Retinal pigment epithelial cell (primary cell): Measurements from ENCODE around the gene TRDMT1.

Experiments
- DNase-seq: peaks from one replicate; pipeline ENCODE4 v3.0.0-alpha.2; 2010; ENCODE audit warnings: low read depth
- H3K4me3 ChIP-seq: 2 replicates; pipeline ENCODE4 v1.5.1; 2011; ENCODE audit warnings: mild to moderate bottlenecking, low read length, control low read depth, moderate library complexity
- CTCF ChIP-seq: conservative IDR thresholded peaks from 2 replicates; pipeline ENCODE4 v1.5.1; 2011; ENCODE audit warnings: low read depth, low read length, control low read depth, inconsistent platforms

Gene TRDMT1

GRCh38 chr10:17200912-17201793, at the start of gene TRDMT1:
TRDMT1 (minus strand) TSS chr10:17201672; CDS start chr10:17201634, 38 bp downstream.
- DNase-seq: no peak
- no peak for TF ChIP-seq CTCF
- peak within 1 kb of the TSS; percentile 57 for H3K4me3 ChIP-seq

- H3K4me3 ChIP-seq: no peak overlapping the region
- no peak for DNase-seq
- TF ChIP-seq CTCF: no peak
These were observed 49.3 kb upstream of the TRDMT1 start for GRCh38 chr10:17250736-17251135.

- TF ChIP-seq CTCF: peak; percentile 66
These were observed 48.3 kb upstream of the TRDMT1 start for GRCh38 chr10:17249820-17250219.

GRCh38 chr10:17248964-17249363, 47.5 kb upstream of the TRDMT1 start:
- no peak for DNase-seq
- TF ChIP-seq CTCF: no peak
- no peak overlapping the region for H3K4me3 ChIP-seq

More at GRCh38 chr10:17249820-17250219, 48.3 kb upstream of the TRDMT1 start:
- no peak for DNase-seq
- H3K4me3 ChIP-seq: no peak overlapping the region

GRCh38 chr10:17247210-17247609, 45.7 kb upstream of the TRDMT1 start:
- H3K4me3 ChIP-seq: no peak overlapping the region
- DNase-seq: no peak
- TF ChIP-seq CTCF: no peak

- H3K4me3 ChIP-seq: no peak overlapping the region
- DNase-seq: no peak
- no peak for TF ChIP-seq CTCF
These were observed 43.4 kb upstream of the TRDMT1 start for GRCh38 chr10:17244700-17245365.
